Smooth muscle cell (in vitro differentiated cells): ENCODE data around the gene GPR137C. TPM values are rescaled to one million over a fixed set of nuclear protein-coding genes. Genes with fewer than 3 reads are reported as not detected.

ENCODE experiments used
- DNase-seq: peaks from one replicate; lab custom pipeline; 2025; ENCODE audit not compliant: unreplicated experiment; lab: John Stamatoyannopoulos, UW
- H2AFZ ChIP-seq: fragments of 200-600 bp; sonication (generic); 2 replicates; pipeline ENCODE4 v1.6.0; 2016; ENCODE audit warnings: antibody characterized with exemption, low read depth, mild to moderate bottlenecking
- H3F3A ChIP-seq: fragments of 200-600 bp; sonication (generic); 2 replicates; pipeline ENCODE4 v1.6.0; 2017; ENCODE audit warnings: antibody characterized with exemption, low read depth
- H3K27ac ChIP-seq: fragments of 200-600 bp; sonication (generic); 2 replicates; pipeline ENCODE4 v1.5.1; 2016; ENCODE audit warnings: low read depth, mild to moderate bottlenecking
- H3K27me3 ChIP-seq: fragments of 200-600 bp; sonication (generic); 2 replicates; pipeline ENCODE4 v1.6.1; 2016; ENCODE audit warnings: low read depth, mild to moderate bottlenecking
- H3K36me3 ChIP-seq: fragments of 200-600 bp; sonication (generic); 2 replicates; pipeline ENCODE4 v1.5.1; 2016; ENCODE audit warnings: low read depth
- H3K4me1 ChIP-seq: fragments of 200-600 bp; sonication (generic); 2 replicates; pipeline ENCODE4 v1.5.1; 2016; ENCODE audit warnings: low read depth
- H3K4me2 ChIP-seq: fragments of 200-600 bp; sonication (generic); 2 replicates; pipeline ENCODE4 v1.6.0; 2016; ENCODE audit warnings: mild to moderate bottlenecking
- H3K4me3 ChIP-seq: fragments of 200-600 bp; sonication (generic); 2 replicates; pipeline ENCODE4 v1.5.1; 2016; ENCODE audit warnings: mild to moderate bottlenecking
- H3K79me2 ChIP-seq: fragments of 200-600 bp; sonication (generic); 2 replicates; pipeline ENCODE4 v1.6.0; 2016; ENCODE audit warnings: low read depth, mild to moderate bottlenecking
- H3K9ac ChIP-seq: fragments of 200-600 bp; sonication (generic); 2 replicates; pipeline ENCODE4 v1.6.0; 2016; ENCODE audit warnings: low read depth
- H3K9me3 ChIP-seq: fragments of 200-600 bp; sonication (generic); replicated peaks from 2 replicates; pipeline ENCODE4 v1.5.1; 2016; ENCODE audit warnings: low read depth
- H4K20me1 ChIP-seq: fragments of 200-600 bp; sonication (generic); 2 replicates; pipeline ENCODE4 v1.6.0; 2016; ENCODE audit warnings: low read depth
- WGBS: methylation state at CpG from one replicate; pipeline ENCODE4 v1.1.7; 2016; ENCODE audit warnings: low lambda C conversion rate; 5-methylcytosine and 5-hydroxymethylcytosine counted together
- polyA plus RNA-seq: library from polyadenylated mRNA; unstranded; fragments of >200 nt; fragmentation: Nextera tagmentation; extraction: Ambion mirVana; gene quantifications from 2 replicates; pipeline ENCODE4 v1.2.1, GENCODE V29; 2016
- total RNA-seq: library from RNA; depleted of rRNA; stranded (reverse); fragments of >200 nt; gene quantifications from 2 replicates; pipeline ENCODE4 v1.2.3, GENCODE V29; 2014
- TF ChIP-seq, protein P1 (sequence below): fragments of 200-600 bp; sonication (generic); IDR thresholded peaks from 2 replicates; pipeline ENCODE4 v1.5.1; 2017; ENCODE audit warnings: borderline replicate concordance, mild to moderate bottlenecking, antibody characterized with exemption; ENCODE audit not compliant: insufficient read depth, poor library complexity, severe bottlenecking

GPR137C gene
- total and polyA plus RNA-seq, 2 experiments from 2014 or later = 1.0 to 4.4 TPM

GRCh38 chr14:52536269-52536668 lies 16.4 kb upstream of the GPR137C start:
- H2AFZ ChIP-seq = no peak overlapping the region
- H3K27ac ChIP-seq = no peak overlapping the region
- no peaks in the 10 kb centered on the region for H3F3A ChIP-seq
- H3K79me2 ChIP-seq = no peaks in the 10 kb centered on the region
- WGBS = 91% methylated on average over 3 of the region's 3 CpGs
- H3K4me3 ChIP-seq = no peak overlapping the region
- H3K4me1 ChIP-seq = no peaks in the 10 kb centered on the region
- H3K36me3 ChIP-seq = no peaks in the 10 kb centered on the region
- H4K20me1 ChIP-seq = no peaks in the 10 kb centered on the region
- H3K4me2 ChIP-seq = no peak overlapping the region
- TF ChIP-seq, protein P1, sequence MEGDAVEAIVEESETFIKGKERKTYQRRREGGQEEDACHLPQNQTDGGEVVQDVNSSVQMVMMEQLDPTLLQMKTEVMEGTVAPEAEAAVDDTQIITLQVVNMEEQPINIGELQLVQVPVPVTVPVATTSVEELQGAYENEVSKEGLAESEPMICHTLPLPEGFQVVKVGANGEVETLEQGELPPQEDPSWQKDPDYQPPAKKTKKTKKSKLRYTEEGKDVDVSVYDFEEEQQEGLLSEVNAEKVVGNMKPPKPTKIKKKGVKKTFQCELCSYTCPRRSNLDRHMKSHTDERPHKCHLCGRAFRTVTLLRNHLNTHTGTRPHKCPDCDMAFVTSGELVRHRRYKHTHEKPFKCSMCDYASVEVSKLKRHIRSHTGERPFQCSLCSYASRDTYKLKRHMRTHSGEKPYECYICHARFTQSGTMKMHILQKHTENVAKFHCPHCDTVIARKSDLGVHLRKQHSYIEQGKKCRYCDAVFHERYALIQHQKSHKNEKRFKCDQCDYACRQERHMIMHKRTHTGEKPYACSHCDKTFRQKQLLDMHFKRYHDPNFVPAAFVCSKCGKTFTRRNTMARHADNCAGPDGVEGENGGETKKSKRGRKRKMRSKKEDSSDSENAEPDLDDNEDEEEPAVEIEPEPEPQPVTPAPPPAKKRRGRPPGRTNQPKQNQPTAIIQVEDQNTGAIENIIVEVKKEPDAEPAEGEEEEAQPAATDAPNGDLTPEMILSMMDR = no peak
- H3K9me3 ChIP-seq = no peaks in the 10 kb centered on the region
- no peak overlapping the region for H3K9ac ChIP-seq
- no peaks in the 10 kb centered on the region for H3K27me3 ChIP-seq
- no peak for DNase-seq

GRCh38 chr14:52538623-52539022 lies 14.0 kb upstream of the GPR137C start:
- no peak overlapping the region for H3K9ac ChIP-seq
- H2AFZ ChIP-seq = no peak overlapping the region
- H3K4me1 ChIP-seq = no peaks in the 10 kb centered on the region
- no peaks in the 10 kb centered on the region for H3F3A ChIP-seq
- H3K4me2 ChIP-seq = no peak overlapping the region
- H3K9me3 ChIP-seq = no peaks in the 10 kb centered on the region
- no peak for DNase-seq
- no peaks in the 10 kb centered on the region for H3K27me3 ChIP-seq
- TF ChIP-seq, protein P1 = no peak
- H3K36me3 ChIP-seq = no peaks in the 10 kb centered on the region
- no peaks in the 10 kb centered on the region for H3K79me2 ChIP-seq
- no peaks in the 10 kb centered on the region for H4K20me1 ChIP-seq
- no peak overlapping the region for H3K4me3 ChIP-seq
- WGBS = 81% methylated on average over 2 of the region's 2 CpGs
- no peak overlapping the region for H3K27ac ChIP-seq

DNA sequence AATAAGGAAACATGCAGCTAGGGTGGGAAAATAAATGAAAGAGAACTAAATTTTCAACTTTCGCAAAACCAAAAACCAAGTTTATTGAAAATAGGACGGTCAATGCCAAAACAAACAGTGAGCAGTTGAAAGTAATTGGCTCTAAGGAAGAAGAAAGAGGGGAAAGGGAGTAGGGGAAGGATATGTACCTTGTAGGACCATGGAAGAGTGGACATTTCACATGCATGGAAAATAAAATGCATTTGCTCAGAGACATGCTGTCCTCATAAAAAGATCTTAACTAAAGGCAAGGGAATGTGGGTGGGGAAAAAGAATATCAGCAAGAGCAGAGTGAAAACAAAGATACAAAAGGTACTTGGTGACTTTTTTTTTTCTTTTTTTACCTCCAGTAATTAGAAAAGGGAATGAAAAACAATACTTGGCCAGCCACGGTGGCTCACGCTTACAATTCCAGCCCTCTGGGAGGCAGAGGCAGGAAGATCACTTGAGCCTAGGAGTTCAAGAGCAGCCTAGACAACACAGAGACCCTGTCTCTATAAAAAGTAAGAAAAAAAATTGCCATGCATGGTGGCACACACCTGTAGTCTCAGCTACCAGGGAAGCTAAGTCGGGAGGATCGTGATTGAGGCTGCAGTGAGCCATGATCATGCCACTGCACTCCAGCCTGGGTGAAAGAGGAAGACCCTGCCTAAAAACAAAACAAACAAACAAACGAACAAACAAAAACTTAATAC lies 6.9 kb upstream of the GPR137C start:
- Histone ChIP-seq H3K36me3 (no peaks in the 10 kb centered on the region), H3F3A (no peaks in the 10 kb centered on the region), H3K27me3 (no peaks in the 10 kb centered on the region), H3K4me3 (no peak overlapping the region), H3K4me2 (no peak overlapping the region), H3K9ac (no peak overlapping the region), H3K4me1 (no peaks in the 10 kb centered on the region), H3K79me2 (no peaks in the 10 kb centered on the region), H4K20me1 (no peaks in the 10 kb centered on the region), H2AFZ (no peak overlapping the region), H3K27ac (no peak overlapping the region), H3K9me3 (no peaks in the 10 kb centered on the region)
- WGBS = 82% methylated on average over 7 of the region's 7 CpGs
- TF ChIP-seq, protein P1 = no peak
- no peak for DNase-seq

DNA sequence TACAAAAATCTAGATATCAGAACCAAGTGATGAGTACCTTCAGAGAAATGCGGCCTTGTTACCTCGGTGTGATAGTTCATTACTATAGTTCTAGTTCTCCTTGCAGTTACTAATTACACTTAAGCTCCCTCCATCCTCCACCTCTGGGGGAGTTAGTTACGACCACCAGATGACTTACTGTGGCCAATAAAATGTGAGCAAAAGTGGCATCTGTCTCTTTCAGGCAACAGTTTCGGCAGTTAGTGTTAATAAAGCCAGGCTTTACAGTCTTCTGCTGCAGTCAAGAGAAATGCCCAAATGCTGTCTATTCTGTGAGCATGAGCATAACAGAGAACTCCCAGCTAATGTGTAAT lies 6.3 kb upstream of the GPR137C start:
- no peaks in the 10 kb centered on the region for H3K27me3 ChIP-seq
- H3K9ac ChIP-seq = no peak overlapping the region
- H2AFZ ChIP-seq = no peak overlapping the region
- H3K79me2 ChIP-seq = no peaks in the 10 kb centered on the region
- H3K4me1 ChIP-seq = no peaks in the 10 kb centered on the region
- 66% methylated on average over 4 of the region's 4 CpGs for WGBS
- H3K4me2 ChIP-seq = no peak overlapping the region
- TF ChIP-seq, protein P1 = no peak
- no peaks in the 10 kb centered on the region for H4K20me1 ChIP-seq
- H3K27ac ChIP-seq = no peak overlapping the region
- H3F3A ChIP-seq = no peaks in the 10 kb centered on the region
- H3K4me3 ChIP-seq = no peak overlapping the region
- DNase-seq = no peak
- H3K9me3 ChIP-seq = no peaks in the 10 kb centered on the region
- no peaks in the 10 kb centered on the region for H3K36me3 ChIP-seq
